ENCODE results near the gene MAGI2.

MAGI2 gene

DNA sequence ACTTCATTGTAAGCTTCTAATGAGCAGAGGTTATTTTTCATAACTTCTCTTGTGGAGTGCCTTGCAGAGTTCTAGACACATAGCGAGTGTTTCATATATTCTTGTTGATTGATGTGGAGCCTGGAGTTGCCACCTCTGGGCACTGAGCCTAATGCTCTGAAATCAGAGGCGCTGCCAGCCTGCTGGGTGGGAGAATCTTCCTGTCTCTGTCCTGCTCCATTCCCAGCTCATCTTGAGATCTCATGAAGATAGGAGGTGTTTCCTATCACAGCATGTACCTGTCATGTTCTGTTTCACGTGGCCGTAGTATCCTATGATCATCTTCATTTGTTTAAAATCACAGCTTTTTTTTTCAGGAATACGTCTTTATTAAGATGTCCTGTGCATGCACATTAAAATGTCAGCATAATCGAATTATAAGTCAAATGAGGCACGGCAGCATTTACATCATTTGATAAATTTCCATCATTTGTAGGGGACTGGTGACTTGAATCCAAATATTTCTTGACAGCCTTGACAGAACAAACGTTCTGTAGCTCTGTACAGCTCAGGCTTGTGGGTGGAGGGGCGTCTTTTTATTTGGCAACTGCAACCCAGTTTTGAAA lies 1261.9 kb downstream of the MAGI2 start:
- no peak overlapping the region for H3K4me3 ChIP-seq (replicated peaks; ENCODE audit: low read depth, low read length)
- TF ChIP-seq, protein P1, sequence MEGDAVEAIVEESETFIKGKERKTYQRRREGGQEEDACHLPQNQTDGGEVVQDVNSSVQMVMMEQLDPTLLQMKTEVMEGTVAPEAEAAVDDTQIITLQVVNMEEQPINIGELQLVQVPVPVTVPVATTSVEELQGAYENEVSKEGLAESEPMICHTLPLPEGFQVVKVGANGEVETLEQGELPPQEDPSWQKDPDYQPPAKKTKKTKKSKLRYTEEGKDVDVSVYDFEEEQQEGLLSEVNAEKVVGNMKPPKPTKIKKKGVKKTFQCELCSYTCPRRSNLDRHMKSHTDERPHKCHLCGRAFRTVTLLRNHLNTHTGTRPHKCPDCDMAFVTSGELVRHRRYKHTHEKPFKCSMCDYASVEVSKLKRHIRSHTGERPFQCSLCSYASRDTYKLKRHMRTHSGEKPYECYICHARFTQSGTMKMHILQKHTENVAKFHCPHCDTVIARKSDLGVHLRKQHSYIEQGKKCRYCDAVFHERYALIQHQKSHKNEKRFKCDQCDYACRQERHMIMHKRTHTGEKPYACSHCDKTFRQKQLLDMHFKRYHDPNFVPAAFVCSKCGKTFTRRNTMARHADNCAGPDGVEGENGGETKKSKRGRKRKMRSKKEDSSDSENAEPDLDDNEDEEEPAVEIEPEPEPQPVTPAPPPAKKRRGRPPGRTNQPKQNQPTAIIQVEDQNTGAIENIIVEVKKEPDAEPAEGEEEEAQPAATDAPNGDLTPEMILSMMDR (IDR thresholded peaks at IDR 0.05; ENCODE audit: low read depth, low read length, missing control alignments) = no peak
- DNase-seq (ENCODE audit: extremely low read depth, low read depth) = no peak

DNA sequence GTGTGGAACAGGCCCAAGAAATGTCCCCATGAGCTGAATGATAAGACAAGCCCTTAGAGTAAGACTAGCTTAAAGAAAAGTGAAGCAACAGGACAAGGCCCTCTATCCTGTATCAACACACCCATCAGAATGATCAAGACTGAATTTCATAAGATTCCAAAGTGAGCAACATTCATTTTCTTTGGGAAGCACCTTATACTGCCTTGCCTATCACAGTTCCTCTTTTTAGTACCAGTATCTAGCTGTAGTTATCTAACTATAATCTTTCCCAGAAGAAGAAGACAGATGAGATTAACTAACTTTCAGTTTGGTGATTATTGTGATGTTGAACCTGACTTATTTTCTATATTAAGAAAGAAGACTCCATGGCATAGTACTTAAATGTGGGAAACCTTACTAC lies 1263.7 kb downstream of the MAGI2 start:
- DNase-seq (ENCODE audit: extremely low read depth, low read depth) = no peak
- no peak overlapping the region for H3K4me3 ChIP-seq (replicated peaks; ENCODE audit: low read depth, low read length)
- TF ChIP-seq, protein P1 (IDR thresholded peaks at IDR 0.05; ENCODE audit: low read depth, low read length, missing control alignments) = no peak

DNA sequence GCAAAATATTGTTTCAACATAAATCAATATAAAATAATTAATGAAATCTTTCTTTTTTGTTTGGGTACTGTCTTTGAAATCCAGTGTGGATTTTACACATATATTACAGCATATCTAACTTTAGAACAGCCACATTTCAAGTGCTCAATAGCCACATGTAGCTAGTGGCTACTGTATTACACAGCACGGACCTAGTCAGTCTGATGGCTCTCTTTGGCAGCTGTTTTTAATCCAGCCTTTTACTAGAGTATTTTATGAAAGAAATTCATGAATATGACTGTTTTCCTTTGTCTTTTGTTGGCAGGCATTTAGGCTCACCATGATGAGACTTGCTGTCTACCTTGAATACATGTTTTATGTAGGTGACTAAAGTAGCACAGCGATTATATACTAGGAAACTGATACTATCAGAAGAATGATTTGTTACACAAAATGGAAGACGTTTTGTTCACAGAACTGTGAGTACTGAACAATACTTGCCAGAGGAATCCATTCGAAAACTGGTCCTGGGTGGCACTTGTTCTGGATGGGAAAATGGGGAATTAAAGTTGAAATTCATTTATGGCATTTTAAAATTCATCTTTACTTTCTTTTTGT lies 1268.2 kb downstream of the MAGI2 start:
- H3K4me3 ChIP-seq (replicated peaks; ENCODE audit: low read depth, low read length) = no peak overlapping the region
- no peak for DNase-seq (ENCODE audit: extremely low read depth, low read depth)
- TF ChIP-seq, protein P1 (IDR thresholded peaks at IDR 0.05; ENCODE audit: low read depth, low read length, missing control alignments) = no peak

DNA sequence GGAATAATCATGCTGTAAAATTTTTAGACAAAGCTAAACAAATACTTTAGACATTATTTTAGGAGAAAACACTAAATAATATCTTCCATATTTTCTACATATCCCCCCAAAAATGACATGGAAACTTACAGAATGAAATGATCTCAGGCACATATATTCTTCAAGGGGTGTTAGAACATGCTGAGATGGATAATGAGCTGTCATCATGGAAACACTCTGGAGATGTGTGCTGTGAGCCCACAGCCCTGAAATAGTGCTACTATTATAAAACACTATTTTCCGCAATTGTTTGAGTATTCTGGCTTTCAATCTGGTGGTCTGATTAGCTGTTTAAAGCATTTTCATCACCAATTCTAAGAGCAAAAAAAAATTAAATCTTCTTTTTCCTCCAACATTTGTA lies 1269.2 kb downstream of the MAGI2 start:
- TF ChIP-seq, protein P1 (IDR thresholded peaks at IDR 0.05; ENCODE audit: low read depth, low read length, missing control alignments) = no peak
- no peak overlapping the region for H3K4me3 ChIP-seq (replicated peaks; ENCODE audit: low read depth, low read length)

DNA sequence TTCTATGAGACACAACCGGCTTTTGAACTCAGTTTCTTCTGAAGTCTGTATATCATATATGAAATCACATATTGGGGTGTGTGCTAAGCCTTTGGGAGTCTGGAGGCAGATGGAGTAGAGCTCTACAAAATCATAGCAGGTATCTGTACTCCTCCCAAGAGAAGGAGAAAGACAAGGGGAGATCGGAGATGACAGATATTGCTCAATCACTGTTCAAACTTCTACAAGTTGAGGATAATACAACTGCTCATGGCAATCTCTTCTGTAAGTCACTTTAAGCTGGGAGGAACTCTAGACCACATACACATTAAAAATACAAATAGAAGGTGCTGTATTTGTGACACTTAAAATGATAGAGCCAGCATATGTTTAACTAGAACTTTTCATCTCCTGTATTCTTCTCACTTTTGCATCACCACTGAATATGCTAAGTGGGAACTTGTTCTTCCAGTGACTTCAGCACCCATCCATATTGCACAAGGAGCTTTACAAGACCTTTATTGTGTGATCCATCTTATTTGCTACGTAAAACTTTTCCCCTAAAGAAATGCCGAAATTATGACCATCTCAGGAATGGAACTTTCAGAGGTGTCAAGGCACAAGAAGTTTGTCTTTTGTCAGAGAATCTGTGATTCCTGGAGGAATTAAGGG lies 1273.5 kb downstream of the MAGI2 start:
- no peak for DNase-seq (ENCODE audit: extremely low read depth, low read depth)
- TF ChIP-seq, protein P1 (IDR thresholded peaks at IDR 0.05; ENCODE audit: low read depth, low read length, missing control alignments) = no peak
- H3K4me3 ChIP-seq (replicated peaks; ENCODE audit: low read depth, low read length) = no peak overlapping the region

More for the DNA sequence above, 1269.2 kb downstream of the MAGI2 start:
- DNase-seq (ENCODE audit: extremely low read depth, low read depth) = no peak

DNA sequence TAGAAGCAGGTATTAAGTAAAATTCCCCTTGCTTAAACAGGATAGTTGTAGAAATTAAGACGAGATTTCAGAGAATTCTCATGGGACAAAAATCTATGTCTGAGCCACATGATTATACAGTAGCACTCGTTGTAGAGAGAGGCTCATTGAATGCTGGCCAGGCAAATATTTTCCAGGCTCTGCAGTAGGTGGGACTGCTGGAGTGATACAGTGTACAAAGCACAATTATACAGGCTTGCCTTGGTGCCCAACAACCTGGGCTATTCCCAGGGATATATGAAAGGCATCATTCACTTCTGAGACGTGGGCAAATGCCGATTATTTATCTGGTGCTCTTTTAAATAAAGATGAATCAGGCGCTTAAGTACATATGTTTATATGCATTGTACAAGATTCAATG lies 1274.3 kb downstream of the MAGI2 start:
- H3K4me3 ChIP-seq (replicated peaks; ENCODE audit: low read depth, low read length) = no peak overlapping the region
- DNase-seq (ENCODE audit: extremely low read depth, low read depth) = no peak
- TF ChIP-seq, protein P1 (IDR thresholded peaks at IDR 0.05; ENCODE audit: low read depth, low read length, missing control alignments) = no peak

All from HFF-Myc (cell line).